Dendritic cell treated with granulocyte-macrophage colony-stimulating factor and Interleukin-4, amounts not matched to agents 40 ng/mL and 50 ng/mL, for 4 days (primary cell): ENCODE results near the gene NEMF.
"Not testable (repeated sequence)": the region's sequence is repeated elsewhere in the genome, so short reads cannot be mapped to it uniquely, and the experiment has no call there.

Source experiments
- H3K27ac Mint-ChIP-seq: one replicate; pipeline ENCODE4 v1.8.0; 2022; ENCODE audit warnings: mild to moderate bottlenecking, mixed read lengths
- H3K27me3 Mint-ChIP-seq: one replicate; pipeline ENCODE4 v1.8.0; 2022; ENCODE audit warnings: mild to moderate bottlenecking, mixed read lengths
- H3K36me3 Mint-ChIP-seq: one replicate; pipeline ENCODE4 v1.8.0; 2022; ENCODE audit warnings: low read depth, mixed read lengths
- H3K4me1 Mint-ChIP-seq: one replicate; pipeline ENCODE4 v1.8.0; 2022; ENCODE audit warnings: low read depth, mixed read lengths
- H3K4me3 Mint-ChIP-seq: one replicate; pipeline ENCODE4 v1.8.0; 2022; ENCODE audit warnings: mild to moderate bottlenecking, moderate library complexity, mixed read lengths
- H3K9me3 Mint-ChIP-seq: one replicate; pipeline ENCODE4 v1.8.0; 2022; ENCODE audit warnings: mixed read lengths
- intact Hi-C: fragments of 100-400 bp; cut with micrococcal nuclease; formaldehyde crosslinking; loops from one replicate; pipeline ENCODE4 v1.15.0; 2022

NEMF gene

DNA sequence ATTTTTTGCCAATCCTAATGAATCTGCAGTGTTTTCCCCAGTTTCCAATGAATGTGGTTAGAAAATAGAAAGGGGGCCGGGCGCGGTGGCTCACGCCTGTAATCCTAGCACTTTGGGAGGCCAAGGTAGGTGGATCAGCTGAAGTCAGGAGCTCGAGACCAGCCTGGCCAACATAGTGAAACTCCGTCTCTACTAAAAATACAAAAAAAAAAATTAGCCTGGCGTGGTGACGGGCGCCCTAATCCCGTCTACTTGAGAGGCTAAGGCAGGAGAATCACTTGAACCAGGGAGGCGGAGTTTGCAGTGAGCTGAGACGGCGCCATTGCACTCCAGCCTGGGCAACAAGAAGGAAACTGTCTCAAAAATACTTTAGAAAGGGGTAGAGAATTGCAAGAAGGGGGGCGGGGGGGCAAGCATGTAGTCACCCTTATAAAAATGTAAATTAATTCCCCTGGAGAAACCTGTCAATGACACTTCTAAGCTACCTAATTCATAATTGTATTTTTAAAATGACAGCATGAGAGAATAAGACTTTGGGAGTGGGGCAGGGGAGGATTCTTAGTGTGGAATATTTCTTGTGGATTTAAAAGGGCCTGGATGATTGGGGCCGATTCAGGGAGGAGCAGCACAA is 82.9 kb downstream of the NEMF start:
- intact Hi-C loops, result loop anchor here (5.0 kb wide), 2 partner anchors 182 to 543 kb away; partner anchors contain the start of genes DMAC2L, L2HGDH and RPS29
- Mint-ChIP-seq H3K27me3 (no peaks in the 10 kb centered on the region), H3K4me1 (peaks cover 33% of the 10 kb centered on the region), H3K27ac (peak overlapping the region; percentile 95), H3K4me3 (peak overlapping the region; percentile 89), H3K36me3 (peaks cover 20% of the 10 kb centered on the region), H3K9me3 (no peaks in the 10 kb centered on the region)

DNA sequence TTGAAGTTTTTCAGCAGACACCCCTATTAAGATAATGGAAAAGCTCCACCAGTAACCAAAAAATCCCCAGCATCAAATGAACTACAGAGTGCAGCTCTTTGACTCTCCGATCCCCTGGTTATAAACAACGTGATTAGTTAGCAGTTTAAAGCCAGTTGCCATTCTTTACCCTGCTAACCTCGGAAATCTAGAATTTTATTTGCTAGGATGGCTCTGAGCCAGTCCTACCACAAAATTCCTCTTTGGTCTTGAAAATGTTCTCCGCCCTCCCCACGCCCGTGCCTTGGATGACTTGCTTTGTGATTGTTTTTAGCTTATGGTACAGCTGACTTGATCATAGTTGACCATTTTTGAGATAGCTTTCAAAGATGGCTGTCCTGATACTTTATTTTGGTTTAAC is 83.4 kb downstream of the NEMF start:
- Mint-ChIP-seq H3K9me3 (no peaks in the 10 kb centered on the region), H3K27me3 (no peaks in the 10 kb centered on the region), H3K27ac (peak overlapping the region; percentile 95), H3K4me3 (peak overlapping the region; percentile 89), H3K36me3 (peaks cover 17% of the 10 kb centered on the region), H3K4me1 (peaks cover 33% of the 10 kb centered on the region)
- intact Hi-C loops, result loop anchor here (5.0 kb wide), 2 partner anchors 182 to 543 kb away; partner anchors contain the start of genes DMAC2L, L2HGDH and RPS29

DNA sequence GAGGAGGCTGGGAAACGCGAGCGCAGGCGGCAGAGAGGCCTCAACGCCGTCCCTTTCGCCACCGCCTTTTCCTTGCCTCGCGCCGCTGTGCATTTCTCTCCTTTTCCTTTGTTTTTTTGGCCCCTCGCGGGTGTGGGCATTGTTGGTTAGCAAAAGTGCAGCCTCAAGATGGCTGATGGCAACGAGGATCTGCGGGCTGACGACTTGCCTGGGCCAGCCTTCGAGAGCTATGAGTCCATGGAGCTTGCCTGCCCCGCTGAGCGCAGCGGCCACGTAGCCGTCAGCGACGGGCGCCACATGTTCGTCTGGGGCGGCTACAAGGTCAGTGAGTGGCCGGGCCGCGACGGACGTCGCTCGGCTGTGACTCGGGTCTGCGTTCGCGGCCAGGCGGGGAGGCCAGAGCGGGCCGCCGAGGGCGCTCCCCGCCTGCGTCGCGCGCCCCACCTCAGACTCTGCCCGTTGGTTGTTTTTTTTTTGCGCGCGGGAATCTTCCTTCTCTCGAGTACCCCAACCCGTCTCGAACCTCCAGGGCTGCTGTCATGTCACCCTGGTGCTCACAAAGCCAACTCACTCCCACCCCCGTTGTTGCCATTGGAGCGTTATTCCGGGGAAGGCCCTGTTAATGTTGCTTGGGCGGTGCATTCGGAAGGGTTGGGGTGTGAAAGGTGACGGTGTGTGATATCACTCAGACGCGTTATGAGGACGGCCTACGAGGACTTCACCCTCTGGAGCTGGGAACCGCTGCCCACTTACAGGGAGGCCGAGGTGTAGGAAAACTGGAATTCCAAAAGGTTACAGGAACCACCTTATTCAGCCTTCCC is 84.1 kb downstream of the NEMF start:
- H3K27me3 Mint-ChIP-seq, result no peaks in the 10 kb centered on the region
- H3K36me3 Mint-ChIP-seq, result peaks cover 17% of the 10 kb centered on the region
- peaks cover 33% of the 10 kb centered on the region for H3K4me1 Mint-ChIP-seq
- intact Hi-C loops, result loop anchor here (5.0 kb wide), 2 partner anchors 181 to 544 kb away; partner anchors contain the start of genes DMAC2L, L2HGDH and RPS29
- peak overlapping the region; percentile 95 for H3K27ac Mint-ChIP-seq
- H3K9me3 Mint-ChIP-seq, result no peaks in the 10 kb centered on the region
- peak overlapping the region; percentile 89 for H3K4me3 Mint-ChIP-seq

GRCh38 chr14:49767571-49768300 is 84.9 kb downstream of the NEMF start, which contains the start of gene KLHDC2:
KLHDC2 (plus strand) TSS chr14:49768153; CDS start chr14:49768469, 316 bp downstream.
- Mint-ChIP-seq H3K27ac (peak within 1 kb of the TSS; percentile 95), H3K4me1 (peaks cover 33% of the 10 kb centered on the region), H3K36me3 (peaks cover 17% of the 10 kb centered on the region), H3K9me3 (no peaks in the 10 kb centered on the region), H3K27me3 (no peaks in the 10 kb centered on the region), H3K4me3 (peak within 1 kb of the TSS; percentile 89)
- intact Hi-C loops, result loop anchor here (1.0 to 5.0 kb wide), 4 partner anchors 74 to 545 kb away; partner anchors contain the start of genes DMAC2L, KLHDC1, L2HGDH and RPS29

- H3K4me1 Mint-ChIP-seq, result peaks cover 33% of the 10 kb centered on the region
- H3K36me3 Mint-ChIP-seq, result peaks cover 17% of the 10 kb centered on the region
- peak overlapping the region; percentile 95 for H3K27ac Mint-ChIP-seq
- intact Hi-C loops, result loop anchor here (1.0 to 5.0 kb wide), 4 partner anchors 74 to 545 kb away; partner anchors contain the start of genes DMAC2L, KLHDC1, L2HGDH and RPS29
- H3K4me3 Mint-ChIP-seq, result peak overlapping the region; percentile 81
- H3K9me3 Mint-ChIP-seq, result no peaks in the 10 kb centered on the region
- H3K27me3 Mint-ChIP-seq, result no peaks in the 10 kb centered on the region
Observed at GRCh38 chr14:49767270-49767570, 85.4 kb downstream of the NEMF start.

- Mint-ChIP-seq H3K4me3 (peak overlapping the region; percentile 81), H3K27ac (peak overlapping the region; percentile 95), H3K4me1 (peaks cover 33% of the 10 kb centered on the region), H3K36me3 (peaks cover 17% of the 10 kb centered on the region), H3K27me3 (no peaks in the 10 kb centered on the region), H3K9me3 (no peaks in the 10 kb centered on the region)
- intact Hi-C loops, result loop anchor here (1.0 to 5.0 kb wide), 4 partner anchors 74 to 545 kb away; partner anchors contain the start of genes DMAC2L, KLHDC1, L2HGDH and RPS29
Observed at GRCh38 chr14:49766839-49767238, 85.7 kb downstream of the NEMF start.

GRCh38 chr14:49761839-49762551 is 90.6 kb downstream of the NEMF start:
- Mint-ChIP-seq H3K36me3 (no peaks in the 10 kb centered on the region), H3K27me3 (no peaks in the 10 kb centered on the region), H3K27ac (no peak overlapping the region), H3K9me3 (no peaks in the 10 kb centered on the region), H3K4me1 (peaks cover 10% of the 10 kb centered on the region), H3K4me3 (no peak overlapping the region)
- intact Hi-C loops, result no loop called here

DNA sequence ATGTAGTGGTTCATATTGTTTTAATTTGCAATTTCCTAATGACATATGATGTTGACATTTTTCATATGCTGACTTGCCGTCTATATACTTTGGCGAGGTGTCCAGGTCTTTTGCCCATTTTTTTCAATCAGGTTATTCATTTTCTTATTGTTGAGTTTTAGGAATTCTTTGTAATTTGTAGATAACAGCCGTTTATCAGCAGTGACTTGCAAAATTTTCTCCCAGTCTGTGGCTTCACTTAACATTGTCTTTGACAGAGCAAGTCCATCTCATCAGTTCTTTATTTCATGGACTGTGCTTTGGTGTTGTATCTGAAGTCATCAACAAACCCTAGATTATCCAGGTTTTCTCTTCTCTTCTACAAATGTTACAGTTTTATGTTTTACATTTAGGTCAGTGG is 97.2 kb downstream of the NEMF start:
- no peaks in the 10 kb centered on the region for H3K27me3 Mint-ChIP-seq
- peaks cover 6% of the 10 kb centered on the region for H3K4me1 Mint-ChIP-seq
- intact Hi-C loops, result no loop called here
- H3K4me3 Mint-ChIP-seq, result no peak overlapping the region
- H3K9me3 Mint-ChIP-seq, result no peaks in the 10 kb centered on the region
- H3K27ac Mint-ChIP-seq, result no peak overlapping the region
- no peaks in the 10 kb centered on the region for H3K36me3 Mint-ChIP-seq

GRCh38 chr14:49754570-49755097 is 98.0 kb downstream of the NEMF start:
- intact Hi-C loops, result no loop called here
- Mint-ChIP-seq H3K4me3 (no peak overlapping the region), H3K9me3 (no peaks in the 10 kb centered on the region), H3K4me1 (peaks cover 6% of the 10 kb centered on the region), H3K27me3 (no peaks in the 10 kb centered on the region), H3K27ac (no peak overlapping the region), H3K36me3 (no peaks in the 10 kb centered on the region)

GRCh38 chr14:49746476-49746875 is 106.1 kb downstream of the NEMF start:
- H3K27ac Mint-ChIP-seq, H3K4me1 Mint-ChIP-seq, H3K4me3 Mint-ChIP-seq, intact Hi-C loops, H3K9me3 Mint-ChIP-seq, H3K27me3 Mint-ChIP-seq: not testable (repeated sequence)
- H3K36me3 Mint-ChIP-seq, result peaks cover 37% of the 10 kb centered on the region

DNA sequence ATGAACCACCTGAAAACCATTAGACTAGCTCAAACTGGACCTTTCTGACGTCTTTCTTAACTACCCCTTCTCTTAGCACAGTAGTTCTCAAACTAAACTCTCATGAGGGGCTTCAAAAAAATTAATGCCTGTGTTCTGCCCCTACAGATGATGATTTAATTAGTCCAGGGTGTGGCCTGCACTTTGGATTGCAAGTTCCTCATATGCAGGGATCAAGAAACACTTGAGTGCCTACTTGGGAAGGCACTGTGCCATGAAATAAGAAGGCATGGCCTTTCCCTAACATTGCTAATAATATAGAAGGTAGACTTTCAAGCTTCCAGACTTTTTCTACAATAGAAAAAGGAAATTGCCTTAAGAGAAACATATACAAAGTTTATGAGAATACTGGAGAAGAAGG is 107.4 kb downstream of the NEMF start:
- Mint-ChIP-seq H3K27me3 (no peaks in the 10 kb centered on the region), H3K36me3 (peaks cover 37% of the 10 kb centered on the region), H3K4me1 (no peaks in the 10 kb centered on the region), H3K9me3 (no peaks in the 10 kb centered on the region), H3K4me3 (no peak overlapping the region), H3K27ac (no peak overlapping the region)
- intact Hi-C loops, result no loop called here

DNA sequence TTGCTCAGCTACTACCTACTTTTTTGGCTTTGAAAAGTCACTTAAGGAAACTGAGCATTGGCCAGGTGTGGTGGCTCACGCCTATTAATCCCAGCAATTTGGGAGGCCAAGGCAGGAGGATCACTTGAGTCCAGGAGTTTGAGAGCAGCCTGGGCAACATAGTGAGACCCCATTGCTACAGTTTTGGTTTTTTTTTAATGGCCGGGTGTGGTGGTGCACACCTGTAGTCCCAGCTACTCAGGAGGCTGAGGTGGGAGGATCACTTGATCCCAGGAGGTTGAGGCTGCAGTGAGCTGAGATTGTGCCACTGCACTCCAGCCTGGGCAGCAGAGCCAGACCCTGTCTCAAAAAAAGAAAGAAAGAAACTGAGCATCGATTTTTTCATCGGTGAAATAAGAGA is 116.9 kb downstream of the NEMF start:
- intact Hi-C loops, H3K9me3 Mint-ChIP-seq: not testable (repeated sequence)

GRCh38 chr14:49733836-49734235 is 118.8 kb downstream of the NEMF start:
- no peaks in the 10 kb centered on the region for H3K9me3 Mint-ChIP-seq
- peaks cover 19% of the 10 kb centered on the region for H3K36me3 Mint-ChIP-seq
- H3K4me3 Mint-ChIP-seq, result no peak overlapping the region
- H3K4me1 Mint-ChIP-seq, result no peaks in the 10 kb centered on the region
- no peak overlapping the region for H3K27ac Mint-ChIP-seq
- intact Hi-C loops, result no loop called here
- H3K27me3 Mint-ChIP-seq, result no peaks in the 10 kb centered on the region

More for the DNA sequence above, 116.9 kb downstream of the NEMF start:
- peaks cover 19% of the 10 kb centered on the region for H3K36me3 Mint-ChIP-seq
- H3K27me3 Mint-ChIP-seq, H3K4me3 Mint-ChIP-seq, H3K27ac Mint-ChIP-seq, H3K4me1 Mint-ChIP-seq: not testable (repeated sequence)
